Activated CD4-positive, alpha-beta T cell treated with anti-CD3 and anti-CD28 coated beads for 36 hours (primary cell): Measurements from ENCODE around the gene CHI3L2. TPM values are rescaled to one million over a fixed set of nuclear protein-coding genes. Genes with fewer than 3 reads are reported as not detected.

Experiments used
- ATAC-seq: fragments of 200-7000 bp; cut with Tn5 transposase; one replicate; pipeline ENCODE4 v1.10.0; 2021; ENCODE audit warnings: mild to moderate bottlenecking, moderate library complexity
- CTCF ChIA-PET: fragments of 350-600 bp; sonication (Branson Sonifier 250); formaldehyde crosslinking; loops from one replicate; lab custom pipeline; 2021; ENCODE audit warnings: antibody characterized with exemption; lab: Charles Lee
- POLR2A ChIA-PET: fragments of 350-600 bp; sonication (Branson Sonifier 250); formaldehyde crosslinking; loops from one replicate; lab custom pipeline; 2021; ENCODE audit warnings: antibody characterized with exemption, inconsistent platforms; lab: Charles Lee
- DNase-seq: peaks from one replicate; pipeline ENCODE4 v3.0.0-alpha.2; 2020
- H3K27ac Mint-ChIP-seq: one replicate; pipeline ENCODE4 v1.8.0; 2021; ENCODE audit warnings: mixed read lengths
- H3K27me3 Mint-ChIP-seq: one replicate; pipeline ENCODE4 v1.8.0; 2021; ENCODE audit warnings: mixed read lengths
- H3K36me3 Mint-ChIP-seq: one replicate; pipeline ENCODE4 v1.8.0; 2021; ENCODE audit warnings: low read depth, mixed read lengths
- H3K4me1 Mint-ChIP-seq: one replicate; pipeline ENCODE4 v1.8.0; 2021; ENCODE audit warnings: mixed read lengths
- H3K4me3 Mint-ChIP-seq: one replicate; pipeline ENCODE4 v1.8.0; 2021; ENCODE audit warnings: mild to moderate bottlenecking, moderate library complexity, mixed read lengths
- H3K9me3 Mint-ChIP-seq: one replicate; pipeline ENCODE4 v1.8.0; 2021; ENCODE audit warnings: low read depth, mixed read lengths
- intact Hi-C, 2 experiments: fragments of 100-400 bp; cut with DNase I in 1 of 2; cut with micrococcal nuclease in 1 of 2; formaldehyde crosslinking; loops; one replicate each; pipeline versions ENCODE4 v1.14.2 to v1.15.1; 2022 to 2024; cut with DNase I, micrococcal nuclease
- total RNA-seq, 2 experiments: library from RNA; stranded (reverse); gene quantifications; one replicate each; pipeline ENCODE4 v1.2.3, GENCODE V29; 2021

Gene CHI3L2
- total RNA-seq, 2 experiments from 2014 or later: 12.7 TPM

DNA sequence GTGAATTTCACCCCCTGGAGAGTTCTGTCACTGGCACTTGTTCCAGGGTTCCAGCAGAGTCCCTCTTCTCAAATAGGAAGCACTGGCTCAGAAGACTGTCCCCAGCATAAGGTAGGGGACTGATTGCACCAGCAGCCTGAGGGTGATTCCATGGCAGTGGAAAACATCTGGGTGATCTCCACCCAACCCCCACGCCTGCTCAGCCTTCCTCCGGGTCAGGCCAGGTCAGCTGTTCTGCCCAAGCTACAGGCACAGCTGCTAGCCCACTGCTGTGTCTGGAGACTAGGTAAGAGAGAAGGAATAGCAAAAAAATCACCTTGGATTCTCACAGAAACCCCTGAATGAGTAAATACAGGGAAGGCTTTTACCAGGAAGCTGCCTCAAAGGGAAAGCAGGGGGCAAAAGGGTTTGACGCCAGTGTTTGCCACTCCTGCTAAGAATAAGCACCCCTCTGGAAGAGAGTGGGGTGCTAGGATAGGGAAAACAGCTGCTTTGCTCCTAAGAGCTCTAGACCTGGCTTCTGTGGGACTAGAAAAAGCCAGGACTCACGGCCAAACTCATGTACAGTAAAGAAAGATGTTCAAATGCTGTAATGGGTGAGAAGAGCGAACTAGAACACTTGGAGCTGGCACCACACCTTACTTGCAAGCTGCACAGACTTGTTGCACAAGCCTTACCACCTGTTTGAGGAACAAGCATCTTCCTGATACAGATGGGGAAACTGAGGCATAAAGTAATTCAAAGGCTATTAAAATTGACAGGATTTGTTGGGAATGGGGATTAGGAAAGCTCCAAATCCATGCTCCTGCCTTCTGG lies 26.0 kb upstream of the CHI3L2 start:
- H3K9me3 Mint-ChIP-seq: no peaks in the 10 kb centered on the region
- ATAC-seq: no peak
- peak overlapping the region; percentile 98 for H3K27ac Mint-ChIP-seq
- peaks cover 41% of the 10 kb centered on the region for H3K36me3 Mint-ChIP-seq
- POLR2A ChIA-PET: interaction anchor here (1.2 to 2.7 kb wide), 2 partner anchors 14 to 17 kb away, joined by 4 to 19 read pairs; no protein-coding TSS in a partner anchor
- H3K4me1 Mint-ChIP-seq: peaks cover 61% of the 10 kb centered on the region
- intact Hi-C loops: loop anchor here (5.0 kb wide), 6 partner anchors 246 to 556 kb away; partner anchors contain the start of genes ATP5PB (in 1 of the 2), DDX20 (in 1 of the 2), KCNA3 (in 1 of the 2) and WDR77 (in 1 of the 2)
- peak overlapping the region; percentile 96 for H3K4me3 Mint-ChIP-seq
- no peaks in the 10 kb centered on the region for H3K27me3 Mint-ChIP-seq
- peak; percentile 46 for DNase-seq
- CTCF ChIA-PET: interaction anchor here (1.1 to 9.1 kb wide), 5 partner anchors 10 to 274 kb away, joined by 3 to 115 read pairs (median 6); no protein-coding TSS in a partner anchor

DNA sequence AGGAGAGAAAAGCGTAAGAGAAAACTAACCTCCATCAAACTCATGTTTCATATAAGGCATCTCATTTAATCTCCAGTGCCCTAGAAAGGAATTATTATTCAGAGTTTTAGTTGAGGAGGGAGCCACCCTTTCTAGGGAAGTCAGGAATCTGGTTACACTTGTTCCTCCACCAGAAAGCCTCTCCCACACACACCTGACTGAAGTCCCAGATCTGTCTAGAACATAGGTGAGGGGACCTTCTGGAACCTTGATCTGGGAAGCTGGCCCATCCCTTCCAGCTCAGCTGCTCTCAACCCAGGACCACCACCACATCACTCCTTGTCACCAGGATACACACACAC lies 25.2 kb upstream of the CHI3L2 start:
- peaks cover 52% of the 10 kb centered on the region for H3K4me1 Mint-ChIP-seq
- no peak for ATAC-seq
- POLR2A ChIA-PET: interaction anchor here (2.7 kb wide), 1 partner anchor 13 kb away, joined by 19 read pairs; no protein-coding TSS in a partner anchor

GRCh38 chr1:111202707-111203623 lies 24.5 kb upstream of the CHI3L2 start:
- POLR2A ChIA-PET: interaction anchor here (0.7 to 0.9 kb wide), 2 partner anchors 14 to 64 kb away, joined by 3 to 5 read pairs; no protein-coding TSS in a partner anchor
- H3K27me3 Mint-ChIP-seq: no peaks in the 10 kb centered on the region
- ATAC-seq: no peak
- DNase-seq: no peak
- H3K4me3 Mint-ChIP-seq: peak overlapping the region; percentile 96
- H3K4me1 Mint-ChIP-seq: peaks cover 52% of the 10 kb centered on the region
- peak overlapping the region; percentile 98 for H3K27ac Mint-ChIP-seq
- peaks cover 26% of the 10 kb centered on the region for H3K36me3 Mint-ChIP-seq
- CTCF ChIA-PET: interaction anchor here (1.4 to 9.1 kb wide), 2 partner anchors 12 to 18 kb away, joined by 5 to 115 read pairs; no protein-coding TSS in a partner anchor
- H3K9me3 Mint-ChIP-seq: no peaks in the 10 kb centered on the region
- intact Hi-C loops: loop anchor here (1.0 to 5.0 kb wide), 7 partner anchors 64 to 554 kb away; partner anchors contain the start of genes ATP5PB (in 1 of the 2), DDX20 (in 1 of the 2), KCNA3 (in 1 of the 2) and WDR77 (in 1 of the 2)

More for the DNA sequence above, 25.2 kb upstream of the CHI3L2 start:
- CTCF ChIA-PET: interaction anchor here (1.7 to 9.1 kb wide), 3 partner anchors 13 to 238 kb away, joined by 4 to 115 read pairs (median 25); no protein-coding TSS in a partner anchor
- DNase-seq: no peak
- H3K9me3 Mint-ChIP-seq: no peaks in the 10 kb centered on the region
- peak overlapping the region; percentile 98 for H3K27ac Mint-ChIP-seq
- H3K4me3 Mint-ChIP-seq: peak overlapping the region; percentile 96
- intact Hi-C loops: loop anchor here (5.0 kb wide), 6 partner anchors 245 to 555 kb away; partner anchors contain the start of genes ATP5PB (in 1 of the 2), DDX20 (in 1 of the 2), KCNA3 (in 1 of the 2) and WDR77 (in 1 of the 2)
- no peaks in the 10 kb centered on the region for H3K27me3 Mint-ChIP-seq
- peaks cover 33% of the 10 kb centered on the region for H3K36me3 Mint-ChIP-seq

- CTCF ChIA-PET: interaction anchor here (1.4 to 9.1 kb wide), 2 partner anchors 11 to 17 kb away, joined by 5 to 115 read pairs; no protein-coding TSS in a partner anchor
- peak; percentile 27 for ATAC-seq
- peak; percentile 92 for DNase-seq
- peak overlapping the region; percentile 98 for H3K27ac Mint-ChIP-seq
- H3K4me1 Mint-ChIP-seq: peaks cover 56% of the 10 kb centered on the region
- H3K4me3 Mint-ChIP-seq: peak overlapping the region; percentile 96
- POLR2A ChIA-PET: interaction anchor here (0.7 to 0.9 kb wide), 2 partner anchors 13 to 65 kb away, joined by 3 to 5 read pairs; no protein-coding TSS in a partner anchor
- intact Hi-C loops: loop anchor here (1.0 to 5.0 kb wide), 9 partner anchors 12 to 554 kb away; partner anchors contain the start of genes ATP5PB (in 1 of the 2), DDX20 (in 1 of the 2), KCNA3 (in 1 of the 2) and WDR77 (in 1 of the 2)
- no peaks in the 10 kb centered on the region for H3K9me3 Mint-ChIP-seq
- no peaks in the 10 kb centered on the region for H3K27me3 Mint-ChIP-seq
- peaks cover 19% of the 10 kb centered on the region for H3K36me3 Mint-ChIP-seq
These were observed 23.8 kb upstream of the CHI3L2 start for GRCh38 chr1:111203681-111204200.

- no peaks in the 10 kb centered on the region for H3K27me3 Mint-ChIP-seq
- peak overlapping the region; percentile 96 for H3K4me3 Mint-ChIP-seq
- DNase-seq (peak; percentile 77), ATAC-seq (peak; percentile 54)
- H3K27ac Mint-ChIP-seq: peak overlapping the region; percentile 98
- POLR2A ChIA-PET: interaction anchor here (0.7 to 0.9 kb wide), 2 partner anchors 12 to 65 kb away, joined by 3 to 5 read pairs; no protein-coding TSS in a partner anchor
- intact Hi-C loops: loop anchor here (1.0 to 5.0 kb wide), 8 partner anchors 11 to 553 kb away; partner anchors contain the start of genes ATP5PB (in 1 of the 2), DDX20 (in 1 of the 2), KCNA3 (in 1 of the 2) and WDR77 (in 1 of the 2)
- H3K4me1 Mint-ChIP-seq: peaks cover 60% of the 10 kb centered on the region
- H3K36me3 Mint-ChIP-seq: peaks cover 12% of the 10 kb centered on the region
- CTCF ChIA-PET: interaction anchor here (1.4 to 9.1 kb wide), 2 partner anchors 10 to 17 kb away, joined by 5 to 115 read pairs; no protein-coding TSS in a partner anchor
- H3K9me3 Mint-ChIP-seq: no peaks in the 10 kb centered on the region
These were observed 23.1 kb upstream of the CHI3L2 start for GRCh38 chr1:111204201-111204982.

DNA sequence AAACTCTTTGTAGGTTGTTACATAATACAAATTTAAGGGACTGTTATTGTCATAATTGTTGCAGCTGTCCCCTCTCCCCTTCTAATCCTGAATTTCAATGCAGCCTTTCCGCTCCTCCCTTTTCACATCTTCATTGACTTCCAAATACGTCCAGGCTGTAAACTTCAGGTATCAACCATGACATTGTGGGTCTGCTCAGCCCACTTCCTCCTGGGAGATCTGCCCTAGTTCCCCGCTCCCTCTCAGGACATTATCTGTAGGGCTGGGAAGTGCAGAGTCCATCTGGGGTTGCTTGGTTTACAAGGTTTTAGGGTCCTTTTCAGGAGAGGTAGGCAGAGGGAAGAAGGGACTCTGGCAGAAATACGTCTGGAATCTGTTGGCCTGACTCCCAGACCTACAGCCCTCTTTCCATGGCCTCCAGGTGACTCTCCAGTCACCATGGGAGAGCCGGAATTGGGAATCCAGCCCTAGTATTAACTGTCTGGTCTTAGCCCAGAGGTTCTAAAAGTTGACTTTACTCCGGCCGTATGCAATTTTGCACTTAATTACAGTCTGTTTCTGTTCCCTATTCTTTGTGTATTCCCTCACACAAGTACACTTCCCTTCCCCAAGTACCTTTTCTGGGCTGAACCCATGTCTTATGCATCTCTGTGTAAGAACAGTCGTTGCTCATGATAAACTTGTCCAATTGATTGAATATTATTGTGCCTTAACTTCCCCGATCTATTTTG lies 22.4 kb upstream of the CHI3L2 start:
- ChIA-PET POLR2A (no interaction called here), CTCF (no interaction called here)
- intact Hi-C loops: loop anchor here (1.0 to 5.0 kb wide), 8 partner anchors 10 to 552 kb away; partner anchors contain the start of genes ATP5PB (in 1 of the 2), DDX20 (in 1 of the 2), KCNA3 (in 1 of the 2) and WDR77 (in 1 of the 2)

DNA sequence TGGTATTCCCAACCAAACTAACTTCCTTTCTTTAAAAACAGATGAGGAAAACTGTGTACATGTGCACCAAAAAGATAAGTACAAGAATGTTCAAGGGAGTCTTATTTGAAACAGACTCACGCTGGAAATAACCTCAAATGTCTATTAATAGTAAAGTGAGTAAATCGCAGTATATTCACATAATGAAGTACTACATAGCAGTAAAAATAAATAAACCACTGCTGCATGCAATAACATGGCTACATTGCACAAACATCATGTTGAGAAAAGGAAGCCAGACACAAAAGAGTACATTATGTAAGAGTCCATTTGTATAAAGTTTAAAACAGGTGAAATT lies 21.8 kb upstream of the CHI3L2 start:
- CTCF ChIA-PET: interaction anchor here (1.0 to 1.1 kb wide), 2 partner anchors 10 to 742 kb away, joined by 3 to 5 read pairs; no protein-coding TSS in a partner anchor
- Mint-ChIP-seq H3K27ac (peak overlapping the region; percentile 75), H3K4me3 (peak overlapping the region; percentile 23), H3K27me3 (no peaks in the 10 kb centered on the region), H3K36me3 (peaks cover 2% of the 10 kb centered on the region), H3K9me3 (no peaks in the 10 kb centered on the region), H3K4me1 (peaks cover 66% of the 10 kb centered on the region)
- intact Hi-C loops: no loop called here
- ATAC-seq: no peak
- POLR2A ChIA-PET: no interaction called here
- no peak for DNase-seq

More for the DNA sequence above, 22.4 kb upstream of the CHI3L2 start:
- DNase-seq (no peak), ATAC-seq (no peak)
- peaks cover 66% of the 10 kb centered on the region for H3K4me1 Mint-ChIP-seq
- peak overlapping the region; percentile 75 for H3K27ac Mint-ChIP-seq
- H3K4me3 Mint-ChIP-seq: peak overlapping the region; percentile 96
- H3K27me3 Mint-ChIP-seq: no peaks in the 10 kb centered on the region
- H3K9me3 Mint-ChIP-seq: no peaks in the 10 kb centered on the region
- H3K36me3 Mint-ChIP-seq: peaks cover 5% of the 10 kb centered on the region

DNA sequence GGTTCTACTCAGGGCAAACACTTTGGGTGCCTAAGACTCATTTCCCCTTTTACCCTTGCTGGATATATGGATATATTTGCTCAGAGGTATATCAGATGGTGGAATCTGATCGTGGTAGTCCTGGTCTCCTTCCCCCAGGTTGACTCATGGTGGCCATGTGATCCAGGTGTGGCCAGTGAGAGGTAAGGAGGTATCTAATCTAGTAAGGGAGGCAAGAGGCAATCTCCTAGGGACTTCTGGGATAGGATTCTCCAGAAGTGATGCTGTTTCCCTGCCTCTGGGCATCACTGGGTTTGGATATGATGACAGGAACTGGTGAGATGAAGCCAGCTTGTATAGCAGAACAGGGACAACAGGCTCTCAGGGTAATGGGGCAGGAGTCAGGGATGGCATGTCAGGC lies 18.6 kb upstream of the CHI3L2 start:
- Mint-ChIP-seq H3K36me3 (peaks cover 2% of the 10 kb centered on the region), H3K27me3 (no peaks in the 10 kb centered on the region), H3K4me1 (peaks cover 57% of the 10 kb centered on the region), H3K9me3 (no peaks in the 10 kb centered on the region), H3K4me3 (no peak overlapping the region), H3K27ac (no peak overlapping the region)
- ChIA-PET POLR2A (interaction anchor here (0.5 kb wide), 1 partner anchor 409 kb away, joined by 6 read pairs; no protein-coding TSS in a partner anchor), CTCF (interaction anchor here (1.3 kb wide), 1 partner anchor 13 kb away, joined by 3 read pairs; no protein-coding TSS in a partner anchor)
- intact Hi-C loops: no loop called here
- DNase-seq (no peak), ATAC-seq (no peak)

GRCh38 chr1:111209622-111210021 lies 17.9 kb upstream of the CHI3L2 start:
- no peak overlapping the region for H3K4me3 Mint-ChIP-seq
- DNase-seq (no peak), ATAC-seq (no peak)
- intact Hi-C loops: loop anchor here in 1 of 2 experiments (10.0 kb wide), 1 partner anchor 995 kb away; the partner anchor contains the start of gene KCNC4
- peaks cover 63% of the 10 kb centered on the region for H3K4me1 Mint-ChIP-seq
- H3K9me3 Mint-ChIP-seq: no peaks in the 10 kb centered on the region
- ChIA-PET CTCF (interaction anchor here (0.7 kb wide), 1 partner anchor 217 kb away, joined by 3 read pairs; no protein-coding TSS in a partner anchor), POLR2A (no interaction called here)
- peaks cover 2% of the 10 kb centered on the region for H3K36me3 Mint-ChIP-seq
- H3K27me3 Mint-ChIP-seq: no peaks in the 10 kb centered on the region
- H3K27ac Mint-ChIP-seq: no peak overlapping the region
